Liver (tissue), 9 donors: ENCODE results near the gene KRR1. TPM values are rescaled to one million over a fixed set of nuclear protein-coding genes. Genes with fewer than 3 reads are reported as not detected.
A peak's percentile ranks its signal among the peaks of the same experiment; 100 is the strongest.

Experiments used
- DNase-seq: peaks from one replicate; pipeline ENCODE4 v3.0.0-alpha.2; 2017; ENCODE audit warnings: low spot score
- H3K27ac ChIP-seq, 2 donors: one replicate each; pipeline ENCODE4 v1.7.0; 2013; ENCODE audit warnings: inconsistent platforms in 2 of 2, low read length in 2 of 2, control low read depth in 1 of 2, low read depth in 1 of 2, mild to moderate bottlenecking in 1 of 2
- H3K27me3 ChIP-seq, 4 donors: one replicate each; pipeline versions ENCODE4 v1.6.1 to v1.7.0; 2013; ENCODE audit warnings: low read length in 3 of 4, inconsistent platforms in 1 of 4, mild to moderate bottlenecking in 1 of 4, moderate library complexity in 1 of 4; ENCODE audit not compliant: control insufficient read depth in 4 of 4, insufficient read depth in 4 of 4
- H3K36me3 ChIP-seq, 4 donors: one replicate each; pipeline versions ENCODE4 v1.6.1 to v1.7.0; 2013; ENCODE audit warnings: low read length in 3 of 4, mild to moderate bottlenecking in 3 of 4, low read depth in 1 of 4, moderate library complexity in 1 of 4; ENCODE audit not compliant: control insufficient read depth in 4 of 4, insufficient read depth in 3 of 4
- H3K4me1 ChIP-seq, 4 donors: one replicate each; pipeline versions ENCODE4 v1.6.1 to v1.7.0; 2013; ENCODE audit warnings: low read length in 3 of 4, mild to moderate bottlenecking in 3 of 4, moderate library complexity in 1 of 4; ENCODE audit not compliant: control insufficient read depth in 4 of 4, insufficient read depth in 4 of 4
- H3K4me3 ChIP-seq, 3 donors: one replicate each; pipeline versions ENCODE4 v1.6.1 to v1.7.0; 2013; ENCODE audit warnings: low read length in 3 of 3, control low read depth in 1 of 3, low read depth in 1 of 3, mild to moderate bottlenecking in 1 of 3
- H3K9ac ChIP-seq, 2 donors: one replicate each; pipeline ENCODE4 v1.7.0; 2013; ENCODE audit warnings: low read length in 2 of 2, mild to moderate bottlenecking in 2 of 2, moderate library complexity in 2 of 2, control low read depth in 1 of 2, low read depth in 1 of 2
- H3K9me3 ChIP-seq, 4 donors: one replicate each; pipeline versions ENCODE4 v1.6.1 to v1.7.0; 2013; ENCODE audit warnings: low read length in 3 of 4; ENCODE audit not compliant: control insufficient read depth in 4 of 4
- ATF3 ChIP-seq: IDR thresholded peaks from 2 replicates; pipeline ENCODE4 v1.6.1; 2016; ENCODE audit warnings: antibody characterized with exemption
- CTCF ChIP-seq: fragments of 150-350 bp; IDR thresholded peaks from 2 replicates; pipeline ENCODE4 v1.5.1; 2017; ENCODE audit warnings: improper control_type of control experiment, low read depth, low read length; ENCODE audit not compliant: missing input control
- EGR1 ChIP-seq, 2 donors: IDR thresholded peaks; 2 replicates each; pipeline ENCODE4 v1.6.1; 2016 to 2018; ENCODE audit warnings: antibody characterized with exemption in 2 of 2, low read depth in 2 of 2
- FOXA2 ChIP-seq: IDR thresholded peaks from 2 replicates; pipeline ENCODE4 v1.6.1; 2016; ENCODE audit warnings: antibody characterized with exemption
- GABPA ChIP-seq, 2 donors: IDR thresholded peaks in 1 of 2; conservative IDR thresholded peaks in 1 of 2; 2 replicates each; pipeline ENCODE4 v1.6.1; 2016; ENCODE audit warnings: antibody characterized with exemption in 2 of 2, mild to moderate bottlenecking in 1 of 2, moderate library complexity in 1 of 2
- HNF4A ChIP-seq, 2 donors: conservative IDR thresholded peaks; 2 replicates each; pipeline ENCODE4 v1.6.1; 2016; ENCODE audit warnings: antibody characterized with exemption in 2 of 2, mild to moderate bottlenecking in 2 of 2
- JUND ChIP-seq, 2 donors: IDR thresholded peaks; 2 replicates each; pipeline ENCODE4 v1.6.1; 2016; ENCODE audit warnings: antibody characterized with exemption in 2 of 2
- RAD21 ChIP-seq, 2 donors: IDR thresholded peaks; 2 replicates each; pipeline ENCODE4 v1.6.1; 2016; ENCODE audit warnings: antibody characterized with exemption in 2 of 2, mild to moderate bottlenecking in 2 of 2
- REST ChIP-seq: IDR thresholded peaks from 2 replicates; pipeline ENCODE4 v1.6.1; 2016; ENCODE audit warnings: antibody characterized with exemption, mild to moderate bottlenecking
- RXRA ChIP-seq, 2 donors: IDR thresholded peaks; 2 replicates each; pipeline ENCODE4 v1.6.1; 2017 to 2018; ENCODE audit warnings: antibody characterized with exemption in 2 of 2, mild to moderate bottlenecking in 1 of 2
- SP1 ChIP-seq: IDR thresholded peaks from 2 replicates; pipeline ENCODE4 v1.6.1; 2018; ENCODE audit warnings: antibody characterized with exemption, mild to moderate bottlenecking
- ZBTB33 ChIP-seq: IDR thresholded peaks from 2 replicates; pipeline ENCODE4 v1.6.1; 2016; ENCODE audit warnings: antibody characterized with exemption
- WGBS: extraction: QIAGEN DNeasy Blood & Tissue Kit; methylation state at CpG from one replicate; pipeline ENCODE4 v1.1.7; 2013; 5-methylcytosine and 5-hydroxymethylcytosine counted together
- polyA plus RNA-seq, 2 donors: library from polyadenylated mRNA; stranded (reverse) in 1 of 2; unstranded in 1 of 2; fragments of 200-250 nt in 1 of 2; fragments of >200 nt in 1 of 2; fragmentation: Nextera tagmentation in 1 of 2; extraction: Ambion mirVana in 1 of 2; gene quantifications; one replicate each; pipeline versions ENCODE4 v1.2.1 to v1.2.3, GENCODE V29; 2013 to 2015
- total RNA-seq, 2 donors: library from RNA; depleted of rRNA; stranded (reverse); fragments of >200 nt; gene quantifications; one replicate each; pipeline ENCODE4 v1.2.3, GENCODE V29; 2014
- donor health status: healthy.
- donor health status: healthy.
- donor health status: healthy.
- donor health status: healthy.
- donor health status: healthy.

KRR1 gene
- total and polyA plus RNA-seq, 4 donors, result 9.9 to 19.8 (median 14.9) TPM

DNA sequence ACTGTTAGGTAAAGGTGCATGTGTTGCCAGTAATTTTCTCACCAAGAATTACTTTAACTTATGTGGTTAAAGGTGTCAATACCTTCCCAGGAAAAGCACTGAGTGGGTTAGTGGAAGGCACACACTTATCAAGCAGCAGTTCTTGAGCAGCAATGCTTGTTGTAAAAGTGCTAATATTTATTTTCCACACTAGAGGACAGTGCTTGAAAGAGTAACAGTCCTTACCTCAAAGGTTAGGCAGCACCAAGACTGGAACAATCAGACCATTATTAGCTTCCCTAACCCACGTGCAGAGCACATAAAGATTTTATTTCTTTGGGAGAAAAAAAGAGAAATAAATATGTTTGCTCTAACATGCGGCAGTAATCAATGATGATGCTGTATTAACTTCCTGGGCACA, 48.8 kb upstream of the KRR1 start:
- H3K36me3 ChIP-seq, result no peaks in the 10 kb centered on the region
- no peak for DNase-seq
- no peaks in the 10 kb centered on the region for H3K9me3 ChIP-seq
- TF ChIP-seq RAD21 (IDR thresholded peaks at IDR 0.05), result peak; percentile 80 to 83
- no peak for TF ChIP-seq RXRA (IDR thresholded peaks at IDR 0.05)
- TF ChIP-seq CTCF, result peak; percentile 32
- no peaks in the 10 kb centered on the region for H3K27me3 ChIP-seq
- WGBS, result 24% methylated on average over 2 of the region's 2 CpGs
- H3K9ac ChIP-seq, result no peak overlapping the region
- H3K4me3 ChIP-seq, result no peak overlapping the region
- no peaks in the 10 kb centered on the region for H3K4me1 ChIP-seq
- H3K27ac ChIP-seq, result no peak overlapping the region

GRCh38 chr12:75558287-75558686, 46.9 kb upstream of the KRR1 start:
- no peak for TF ChIP-seq ZBTB33
- no peak for TF ChIP-seq JUND (IDR thresholded peaks at IDR 0.05)
- TF ChIP-seq REST, result no peak
- no peak for TF ChIP-seq ATF3
- TF ChIP-seq FOXA2, result no peak
- H3K9ac ChIP-seq, result no peak overlapping the region
- DNase-seq, result no peak
- no peaks in the 10 kb centered on the region for H3K4me1 ChIP-seq
- no peak overlapping the region for H3K4me3 ChIP-seq
- no peaks in the 10 kb centered on the region for H3K9me3 ChIP-seq
- no peaks in the 10 kb centered on the region for H3K36me3 ChIP-seq
- 76% methylated on average over 3 of the region's 3 CpGs for WGBS
- H3K27ac ChIP-seq, result no peak overlapping the region
- no peaks in the 10 kb centered on the region for H3K27me3 ChIP-seq

DNA sequence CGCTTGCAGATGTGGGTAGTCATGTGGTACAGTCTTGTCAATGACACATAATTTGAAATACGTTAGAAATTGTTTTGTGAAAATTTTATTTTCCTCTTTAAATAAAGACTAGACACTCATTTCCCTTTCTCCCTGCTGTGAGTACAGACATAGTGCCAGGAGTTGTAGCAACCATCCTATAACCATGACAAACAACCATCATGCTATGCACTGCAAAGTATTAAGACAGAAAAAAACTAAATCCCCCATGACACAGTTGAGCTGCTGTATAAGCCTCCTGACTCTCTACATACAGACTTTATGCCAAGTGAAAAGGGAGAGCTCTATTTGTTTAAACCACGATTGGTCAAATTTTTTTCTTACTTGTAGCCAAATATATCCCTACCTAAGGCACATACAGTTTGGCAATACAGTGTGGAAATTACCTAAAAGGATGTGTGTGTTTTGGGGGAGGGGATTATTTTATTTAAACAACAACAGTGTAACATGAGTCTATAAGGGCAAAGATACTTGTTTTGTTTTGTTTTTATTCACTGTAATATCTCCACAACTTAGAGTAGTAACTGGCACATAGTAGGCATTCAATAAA, 45.0 kb upstream of the KRR1 start:
- no peaks in the 10 kb centered on the region for H3K4me1 ChIP-seq
- no peak overlapping the region for H3K9ac ChIP-seq
- H3K4me3 ChIP-seq, result no peak overlapping the region
- TF ChIP-seq GABPA (IDR thresholded peaks at IDR 0.05 in 1 of 2, conservative IDR thresholded peaks at IDR 0.05 in 1 of 2) (no peak), FOXA2 (no peak), EGR1 (IDR thresholded peaks at IDR 0.05; ENCODE audit: low read depth in 2 of 2) (no peak), RXRA (IDR thresholded peaks at IDR 0.05) (no peak), HNF4A (conservative IDR thresholded peaks at IDR 0.05) (peak; percentile 18 to 26), RAD21 (IDR thresholded peaks at IDR 0.05) (peak in 1 of 2 donors; percentile 18), SP1 (peak; percentile 24)
- H3K36me3 ChIP-seq, result no peaks in the 10 kb centered on the region
- no peak overlapping the region for H3K27ac ChIP-seq
- DNase-seq, result no peak
- no peaks in the 10 kb centered on the region for H3K9me3 ChIP-seq
- WGBS, result 63% methylated on average over 3 of the region's 3 CpGs
- H3K27me3 ChIP-seq, result no peaks in the 10 kb centered on the region
